Kidney capillary endothelial cell (primary cell): ENCODE measurements around the gene CYP2D6.

ENCODE experiments used
- DNase-seq: peaks from one replicate; pipeline ENCODE4 v3.0.0-alpha.2; 2018; ENCODE audit warnings: low spot score

Gene CYP2D6

GRCh38 chr22:42084874-42085273 is 45.7 kb downstream of the CYP2D6 start:
- no peak for DNase-seq

- DNase-seq = no peak
Observed at GRCh38 chr22:42083119-42083518, 47.5 kb downstream of the CYP2D6 start.

- DNase-seq = peak; percentile 52
Observed at GRCh38 chr22:42080287-42080686, 50.3 kb downstream of the CYP2D6 start.

- peak; percentile 96 for DNase-seq
Observed at GRCh38 chr22:42079319-42080251, 51.0 kb downstream of the CYP2D6 start, which contains the start of gene SMDT1. TSS of gene SMDT1 (plus strand) at chr22:42079700. CDS start at chr22:42079769, 69 bp downstream.

- DNase-seq = no peak
Observed at GRCh38 chr22:42078469-42079318, 51.9 kb downstream of the CYP2D6 start.

- no peak for DNase-seq
Observed at GRCh38 chr22:42077486-42078125, 53.0 kb downstream of the CYP2D6 start.

- no peak for DNase-seq
Observed at GRCh38 chr22:42076764-42077485, 53.7 kb downstream of the CYP2D6 start.
